NCI-H146 treated with DMSO at 0.1 percent for 48 hours (cell line): ENCODE results near the gene NDST1.
"Not testable (repeated sequence)": the region's sequence is repeated elsewhere in the genome, so short reads cannot be mapped to it uniquely, and the experiment has no call there.

Experiments used
- DNase-seq: peaks from one replicate; lab custom pipeline; 2025; ENCODE audit not compliant: unreplicated experiment; lab: John Stamatoyannopoulos, UW

The NDST1 gene

DNA sequence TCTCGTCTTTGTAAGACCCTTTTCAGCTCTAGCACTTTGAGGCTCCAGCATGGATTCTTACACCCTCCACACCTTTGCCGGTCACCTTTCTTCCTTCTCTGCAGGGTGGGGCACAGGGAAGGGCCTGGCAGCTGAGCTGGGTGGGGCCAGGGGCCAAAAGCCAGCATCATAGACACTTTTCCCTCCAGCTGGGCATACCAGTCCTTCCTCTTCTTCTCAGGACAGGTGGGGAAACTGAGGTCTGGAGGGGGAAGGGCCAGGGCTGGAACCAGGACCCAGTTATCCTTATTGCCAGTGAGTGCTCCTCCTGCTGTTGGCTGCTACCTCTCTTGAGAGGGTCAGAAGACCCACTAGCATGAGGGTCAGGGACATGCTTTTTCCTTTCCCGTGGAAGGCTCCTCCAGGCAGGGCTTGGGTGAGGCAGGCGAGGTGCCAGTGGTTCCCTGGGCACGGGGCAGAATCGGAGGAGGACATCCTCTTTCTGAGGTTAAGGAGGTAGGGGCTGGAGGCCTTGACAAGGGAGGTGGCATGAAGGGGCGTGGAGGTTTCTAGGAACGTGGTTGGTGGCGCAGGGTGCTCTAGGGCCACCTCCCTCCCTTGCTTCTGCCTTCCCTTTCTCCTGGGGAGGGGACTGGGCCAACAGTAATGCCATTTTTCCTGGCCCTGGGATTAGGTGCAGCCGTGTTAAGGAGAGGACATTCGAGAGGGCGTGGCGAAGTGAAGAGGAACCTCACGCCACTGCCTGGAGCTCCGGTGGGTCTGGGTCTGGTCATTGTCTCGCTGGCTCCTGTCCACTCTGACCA, at the start of gene NDST1:
TSS of gene NDST1 (plus strand) at position 658 of the 803 bp plus-strand sequence. CDS start 13,124 bp downstream, outside the sequence.
- no peak for DNase-seq

DNA sequence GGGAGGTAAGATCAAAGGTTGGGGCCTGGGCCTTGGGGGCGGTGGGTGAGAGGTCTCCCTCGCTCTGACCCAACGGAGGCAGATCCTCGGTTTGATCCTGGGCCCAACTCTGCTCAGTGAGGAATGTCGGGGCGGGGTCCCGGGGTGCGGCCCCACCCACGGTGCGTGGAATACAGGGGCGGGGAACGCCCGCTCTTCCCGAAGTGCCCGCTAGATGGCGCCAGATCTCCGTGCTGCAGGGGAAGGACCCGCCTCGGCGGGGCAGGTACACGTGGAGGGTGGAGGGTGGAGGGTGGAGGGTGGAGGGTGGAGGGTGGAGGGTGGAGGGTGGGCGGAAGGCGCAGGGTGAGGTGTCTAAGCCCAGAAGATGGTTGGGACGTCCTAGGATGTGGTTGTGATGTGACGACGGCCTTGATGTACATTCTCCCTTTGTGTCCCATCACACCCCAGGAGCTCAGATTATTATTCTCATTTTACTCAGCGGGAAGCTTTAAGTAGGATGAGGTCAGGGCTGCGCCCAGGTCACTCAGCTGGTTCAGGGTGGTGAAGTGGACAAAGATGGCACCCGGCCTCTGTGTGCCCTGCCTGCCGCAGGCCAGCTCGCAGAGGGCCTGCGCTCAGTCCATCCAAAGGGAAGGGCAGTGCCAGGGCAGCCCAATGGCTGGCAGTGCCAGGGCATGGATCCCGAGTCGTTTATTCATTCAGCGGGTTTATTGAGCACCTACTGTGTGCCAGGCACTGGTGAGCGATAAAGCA, 49.0 kb upstream of the NDST1 start:
- DNase-seq, result peak; percentile 19

DNA sequence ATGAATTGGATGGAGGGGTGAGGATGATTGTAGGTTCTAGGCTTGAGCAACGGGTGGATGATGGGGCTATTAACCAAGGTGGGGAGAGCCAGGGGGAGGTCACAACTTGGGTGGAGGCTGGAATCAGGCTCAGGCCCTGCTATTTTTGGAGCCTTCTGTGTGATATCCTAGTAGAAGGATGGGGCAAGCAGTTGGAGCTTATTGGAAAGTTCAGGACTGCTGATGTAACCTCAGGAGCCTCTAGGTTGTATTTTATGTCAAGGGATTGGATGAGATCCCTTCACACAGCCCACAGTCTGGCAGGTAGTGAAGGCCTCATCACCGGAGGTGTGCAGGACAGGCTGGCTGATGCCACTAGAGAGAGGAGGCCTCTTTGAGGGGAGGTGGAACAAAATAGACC, 47.1 kb upstream of the NDST1 start:
- no peak for DNase-seq

DNA sequence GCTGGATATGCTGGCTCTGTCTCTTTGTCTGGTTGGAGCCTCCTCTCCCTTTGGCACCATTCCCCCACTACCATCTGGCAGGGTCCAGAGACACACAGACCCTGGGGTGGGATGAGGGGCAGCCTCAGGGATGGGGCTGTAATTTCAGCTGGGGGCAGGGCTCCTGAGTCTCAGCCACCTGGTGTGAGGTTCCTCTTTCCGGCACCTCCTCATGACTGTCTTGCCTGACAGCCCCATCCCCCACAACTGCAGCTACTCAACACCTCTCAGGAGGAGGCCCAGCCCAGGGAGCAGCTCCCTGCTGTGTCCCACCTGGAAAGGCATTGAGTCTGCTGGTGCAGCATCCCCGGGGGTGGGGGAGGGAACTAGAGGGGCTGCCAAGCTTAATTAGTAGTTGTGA, 46.7 kb upstream of the NDST1 start:
- peak; percentile 33 for DNase-seq

DNA sequence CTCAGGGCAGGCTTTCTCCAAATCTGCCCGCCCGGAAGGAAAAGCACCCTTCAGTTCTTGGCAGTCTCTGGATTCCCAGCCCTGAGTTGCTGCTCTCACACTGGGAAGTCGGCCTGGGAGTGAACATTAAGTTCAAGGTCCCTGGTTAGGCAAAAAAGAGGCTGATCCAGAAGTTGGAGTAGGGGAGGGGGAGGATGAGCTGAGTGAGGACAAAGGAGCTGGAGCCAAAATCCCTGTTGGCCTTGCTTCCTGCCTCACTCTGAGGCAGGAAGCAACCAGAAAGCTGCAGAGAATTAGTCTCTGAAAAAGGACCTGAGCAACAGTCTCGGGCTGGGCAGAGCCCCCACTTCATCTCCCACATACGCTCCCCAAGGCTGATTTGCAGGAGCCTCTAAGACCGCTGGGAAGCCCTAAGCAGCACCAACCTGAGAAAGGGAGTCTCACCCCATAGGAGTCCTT, 43.3 kb upstream of the NDST1 start:
- DNase-seq, result no peak

GRCh38 chr5:150465927-150466326, 42.0 kb upstream of the NDST1 start:
- DNase-seq, result no peak

DNA sequence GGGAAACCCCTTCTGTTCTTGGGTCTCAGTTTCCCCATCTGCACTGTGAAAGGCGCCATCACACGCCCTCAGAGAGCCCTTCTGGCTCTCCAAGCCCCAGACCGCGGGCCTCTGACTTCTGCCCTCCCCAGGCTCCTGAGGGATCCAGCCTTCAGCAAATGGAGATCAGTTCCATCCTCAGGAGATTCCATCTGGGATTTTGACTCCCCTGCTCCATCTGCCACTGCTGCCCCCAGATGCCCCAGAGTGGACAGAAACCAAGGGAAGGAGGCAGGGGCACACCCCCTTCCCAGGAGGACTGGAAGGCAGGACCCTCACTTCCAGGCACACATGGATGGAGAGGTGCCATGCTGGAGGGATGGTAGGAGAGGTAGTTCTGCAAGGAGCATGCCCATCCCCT, 39.7 kb upstream of the NDST1 start:
- DNase-seq, result no peak

DNA sequence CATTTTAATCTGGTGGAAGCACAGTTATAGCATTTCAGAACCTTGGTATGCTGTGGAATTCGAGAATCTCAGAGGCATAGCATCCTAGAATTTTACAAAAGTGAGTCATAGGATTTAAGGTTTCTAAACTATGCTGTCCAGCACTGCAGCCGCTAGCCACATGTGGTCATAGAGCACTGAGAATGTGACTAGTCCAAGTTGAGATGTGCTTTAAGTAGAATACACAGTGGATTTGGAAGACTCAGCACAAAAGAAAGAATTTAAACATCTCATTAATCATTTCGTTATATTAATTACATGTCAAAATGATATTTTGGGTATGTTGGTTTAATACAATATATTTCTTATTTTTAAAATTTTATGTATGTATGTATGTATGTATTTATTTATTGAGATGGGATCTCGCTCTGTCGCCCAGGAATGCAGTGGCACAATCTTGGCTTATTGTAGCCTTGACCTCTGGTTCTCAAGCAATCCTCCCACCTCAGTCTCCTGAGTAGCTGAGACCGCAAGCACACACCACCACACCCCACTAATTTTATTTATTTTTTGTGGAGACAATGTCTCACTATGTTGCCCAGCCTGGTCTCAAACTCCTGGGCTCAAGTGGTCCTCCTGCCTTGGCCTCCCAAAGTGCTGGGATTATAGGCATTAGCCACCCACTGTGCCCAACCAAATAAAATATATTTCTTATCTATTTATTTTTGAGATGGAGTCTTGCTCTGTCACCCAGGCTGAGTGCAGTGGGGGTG, 38.0 kb upstream of the NDST1 start:
- DNase-seq, result no peak

GRCh38 chr5:150473673-150474358, 34.1 kb upstream of the NDST1 start:
- no peak for DNase-seq

GRCh38 chr5:150476568-150476967, 31.4 kb upstream of the NDST1 start:
- DNase-seq, result not testable (repeated sequence)

DNA sequence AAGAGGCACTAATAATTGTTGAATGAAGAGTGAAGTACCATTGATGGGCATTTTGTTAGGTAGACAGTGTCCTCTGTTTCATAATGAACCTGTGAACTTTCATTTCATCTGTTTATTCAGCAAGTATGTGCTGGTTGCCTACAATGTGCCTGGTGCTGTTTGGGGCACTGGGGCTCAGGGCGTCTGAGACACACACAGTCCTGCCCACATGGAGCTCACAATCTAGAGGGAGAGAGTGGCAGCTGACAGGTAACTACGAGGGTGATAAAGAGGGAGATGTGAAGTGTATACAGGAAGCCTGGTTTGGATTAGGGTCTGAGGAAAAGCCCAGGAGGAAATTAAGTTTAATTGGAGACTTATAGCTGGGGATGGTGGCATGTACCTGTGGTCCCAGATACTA, 28.5 kb upstream of the NDST1 start:
- DNase-seq, result no peak

GRCh38 chr5:150481708-150481965, 26.3 kb upstream of the NDST1 start:
- no peak for DNase-seq

GRCh38 chr5:150481972-150482406, 25.9 kb upstream of the NDST1 start:
- DNase-seq, result no peak

GRCh38 chr5:150484964-150485692, 22.8 kb upstream of the NDST1 start:
- DNase-seq, result no peak

GRCh38 chr5:150485693-150486401, 22.1 kb upstream of the NDST1 start:
- DNase-seq, result no peak

GRCh38 chr5:150486402-150487198, 21.3 kb upstream of the NDST1 start:
- no peak for DNase-seq

GRCh38 chr5:150487199-150488061, 20.5 kb upstream of the NDST1 start:
- DNase-seq, result no peak
